HG03575 (cell line): Measurements from ENCODE around the gene P2RY6.

Source experiments
- ATAC-seq: cut with Tn5 transposase; IDR thresholded peaks from one replicate; pipeline ENCODE4 v1.9.1; 2021; ENCODE audit not compliant: unreplicated experiment, insufficient number of reproducible peaks, low FRiP score; ENCODE audit errors: extremely low read depth

Gene P2RY6

GRCh38 chr11:73345481-73346160 is 73.5 kb downstream of the P2RY6 start:
- no peak for ATAC-seq

DNA sequence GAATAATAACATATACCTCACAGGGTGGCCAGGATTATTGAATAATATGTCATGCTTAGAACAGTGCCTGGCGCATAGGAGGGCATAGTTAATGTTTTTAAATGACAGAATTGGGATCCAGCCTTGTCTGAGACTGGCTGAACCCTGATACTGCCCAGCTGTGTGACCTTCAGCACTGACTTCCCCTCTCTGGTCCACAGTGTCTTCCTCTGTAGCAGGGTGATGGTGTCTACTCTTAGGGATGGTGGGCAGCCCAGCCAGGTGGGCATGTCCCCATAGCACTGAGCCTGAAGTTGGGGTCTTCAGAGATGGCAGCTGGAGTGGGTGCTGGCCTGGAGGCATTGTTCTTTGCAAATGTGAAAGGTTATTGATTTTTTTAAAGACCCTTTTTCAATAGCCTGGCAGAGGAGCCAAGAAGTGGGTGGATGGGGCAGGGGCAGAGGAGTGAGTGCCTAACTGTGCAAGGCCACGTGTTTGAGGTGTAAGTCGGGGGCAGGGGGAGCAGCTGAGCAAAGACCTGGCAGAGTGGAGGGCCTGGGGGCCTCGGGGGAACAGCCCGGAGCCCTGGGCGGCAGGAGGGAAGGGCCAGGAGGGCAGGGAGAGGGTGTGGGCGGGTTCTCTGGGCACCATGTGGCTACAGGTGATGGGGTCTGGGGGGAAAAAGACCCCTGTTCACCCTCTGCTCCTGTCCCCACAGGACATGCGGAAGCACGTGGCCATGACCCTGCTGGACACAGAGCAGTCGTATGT is 74.2 kb downstream of the P2RY6 start:
- ATAC-seq = no peak

- ATAC-seq = no peak
Measured at GRCh38 chr11:73347067-73347466, 74.9 kb downstream of the P2RY6 start.
